GM23338 (cell line): ENCODE data around the gene RBP3.
"Not testable (repeated sequence)": the region's sequence is repeated elsewhere in the genome, so short reads cannot be mapped to it uniquely, and the experiment has no call there.

Experiments
- EZH2 ChIP-seq: fragments of 200-600 bp; sonication (generic); IDR thresholded peaks from one replicate; pipeline ENCODE4 v1.8.0; 2017; ENCODE audit warnings: antibody characterized with exemption, mild to moderate bottlenecking, low read depth; ENCODE audit not compliant: unreplicated experiment
- EZH2phosphoT487 ChIP-seq: fragments of 200-600 bp; sonication (generic); IDR thresholded peaks from one replicate; pipeline ENCODE4 v1.8.1; 2018; ENCODE audit warnings: antibody characterized with exemption; ENCODE audit not compliant: unreplicated experiment
- POLR2AphosphoS5 ChIP-seq: IDR thresholded peaks from 2 replicates; pipeline ENCODE4 v1.6.1; 2016; ENCODE audit warnings: antibody characterized with exemption, low read depth
- TF ChIP-seq, protein P1 (sequence below), 2 experiments: fragments of 200-600 bp in 1 of 2; sonication (generic) in 1 of 2; conservative IDR thresholded peaks; 2 replicates each; pipeline versions ENCODE4 v1.5.1 to v1.6.1; 2016 to 2017; ENCODE audit warnings: antibody characterized with exemption in 2 of 2, low read depth in 2 of 2, mild to moderate bottlenecking in 2 of 2, moderate library complexity in 1 of 2
- TF ChIP-seq, protein P2 (sequence below): IDR thresholded peaks from 2 replicates; pipeline ENCODE4 v1.6.1; 2016; ENCODE audit warnings: antibody characterized with exemption

DNA sequence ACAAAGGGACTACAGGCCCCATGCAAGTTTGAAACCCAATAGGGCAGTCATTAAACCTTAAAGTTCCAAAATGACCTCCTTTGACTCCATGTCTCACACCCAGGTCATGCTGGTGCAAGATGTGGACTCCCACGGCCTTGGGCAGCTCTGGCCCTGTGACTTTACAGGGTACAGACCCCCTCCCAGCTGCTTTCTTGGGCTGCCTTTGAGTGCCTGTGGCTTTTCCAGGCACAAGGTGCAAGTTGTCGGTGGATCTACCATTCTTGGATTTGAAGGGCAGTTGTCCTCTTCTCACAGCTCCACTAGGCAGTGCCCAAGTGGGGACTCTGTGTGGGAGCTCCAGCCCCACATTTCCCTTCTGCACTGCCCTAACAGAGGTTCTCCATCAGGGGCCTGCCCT is 37.9 kb downstream of the RBP3 start:
- TF ChIP-seq EZH2phosphoT487, POLR2AphosphoS5, EZH2: not testable (repeated sequence)
- TF ChIP-seq, protein P1, sequence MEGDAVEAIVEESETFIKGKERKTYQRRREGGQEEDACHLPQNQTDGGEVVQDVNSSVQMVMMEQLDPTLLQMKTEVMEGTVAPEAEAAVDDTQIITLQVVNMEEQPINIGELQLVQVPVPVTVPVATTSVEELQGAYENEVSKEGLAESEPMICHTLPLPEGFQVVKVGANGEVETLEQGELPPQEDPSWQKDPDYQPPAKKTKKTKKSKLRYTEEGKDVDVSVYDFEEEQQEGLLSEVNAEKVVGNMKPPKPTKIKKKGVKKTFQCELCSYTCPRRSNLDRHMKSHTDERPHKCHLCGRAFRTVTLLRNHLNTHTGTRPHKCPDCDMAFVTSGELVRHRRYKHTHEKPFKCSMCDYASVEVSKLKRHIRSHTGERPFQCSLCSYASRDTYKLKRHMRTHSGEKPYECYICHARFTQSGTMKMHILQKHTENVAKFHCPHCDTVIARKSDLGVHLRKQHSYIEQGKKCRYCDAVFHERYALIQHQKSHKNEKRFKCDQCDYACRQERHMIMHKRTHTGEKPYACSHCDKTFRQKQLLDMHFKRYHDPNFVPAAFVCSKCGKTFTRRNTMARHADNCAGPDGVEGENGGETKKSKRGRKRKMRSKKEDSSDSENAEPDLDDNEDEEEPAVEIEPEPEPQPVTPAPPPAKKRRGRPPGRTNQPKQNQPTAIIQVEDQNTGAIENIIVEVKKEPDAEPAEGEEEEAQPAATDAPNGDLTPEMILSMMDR (conservative IDR thresholded peaks at IDR 0.05; ENCODE audit: low read depth in 2 of 2): not testable (repeated sequence)
- TF ChIP-seq, protein P2, sequence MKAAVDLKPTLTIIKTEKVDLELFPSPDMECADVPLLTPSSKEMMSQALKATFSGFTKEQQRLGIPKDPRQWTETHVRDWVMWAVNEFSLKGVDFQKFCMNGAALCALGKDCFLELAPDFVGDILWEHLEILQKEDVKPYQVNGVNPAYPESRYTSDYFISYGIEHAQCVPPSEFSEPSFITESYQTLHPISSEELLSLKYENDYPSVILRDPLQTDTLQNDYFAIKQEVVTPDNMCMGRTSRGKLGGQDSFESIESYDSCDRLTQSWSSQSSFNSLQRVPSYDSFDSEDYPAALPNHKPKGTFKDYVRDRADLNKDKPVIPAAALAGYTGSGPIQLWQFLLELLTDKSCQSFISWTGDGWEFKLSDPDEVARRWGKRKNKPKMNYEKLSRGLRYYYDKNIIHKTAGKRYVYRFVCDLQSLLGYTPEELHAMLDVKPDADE: not testable (repeated sequence)
